ENCODE results near the gene MAD1L1.

MAD1L1 gene

DNA sequence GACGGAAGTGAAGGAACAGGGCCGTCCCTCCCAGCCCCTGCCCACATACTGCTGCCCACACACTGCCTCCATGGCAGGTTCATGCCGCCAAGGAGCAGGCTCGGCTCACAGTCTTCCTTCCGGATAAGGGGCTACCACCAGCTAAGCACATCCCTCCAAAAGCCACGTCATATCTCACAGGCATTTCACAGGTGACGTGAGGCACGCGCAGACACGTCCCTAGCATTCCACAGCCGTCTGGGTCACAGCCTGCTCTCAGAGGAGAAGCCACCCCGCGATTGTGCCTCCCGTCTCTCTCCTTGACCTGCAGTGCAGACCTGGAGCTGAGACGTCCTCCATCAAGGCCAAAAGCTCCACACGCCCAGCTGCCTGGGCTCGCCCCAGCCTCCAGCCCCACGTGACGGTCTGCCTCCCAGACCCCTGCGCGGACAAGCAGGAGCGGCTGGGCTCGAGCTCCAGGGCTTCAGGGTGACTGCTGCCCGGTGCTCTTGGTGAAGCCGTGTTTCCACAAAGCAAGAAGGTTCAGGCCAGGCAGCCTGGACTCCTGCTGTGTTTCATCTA is 114.0 kb downstream of the MAD1L1 start:
- DNase-seq (ENCODE audit: low read depth in 2 of 2) = no peak

DNA sequence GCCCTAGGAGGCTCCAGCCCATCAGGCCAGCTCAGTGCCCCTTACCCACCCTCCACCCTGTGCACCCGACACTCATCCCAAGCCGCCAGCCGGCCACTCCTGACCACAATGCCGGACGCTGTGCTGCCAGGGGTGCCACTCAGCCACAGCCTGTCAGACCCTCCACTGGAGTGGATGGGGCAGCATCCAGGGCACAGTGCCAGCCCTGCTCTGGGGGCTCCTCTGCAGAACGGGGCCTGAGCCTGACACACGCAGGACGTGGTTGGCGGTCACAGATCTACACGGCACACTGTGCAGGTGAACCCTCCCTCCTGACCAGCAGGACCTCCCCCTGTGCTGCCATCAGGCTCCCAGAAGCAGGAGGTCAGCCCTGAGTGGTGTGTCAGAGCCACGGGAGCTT is 114.7 kb downstream of the MAD1L1 start:
- DNase-seq (ENCODE audit: low read depth in 2 of 2) = no peak

DNA sequence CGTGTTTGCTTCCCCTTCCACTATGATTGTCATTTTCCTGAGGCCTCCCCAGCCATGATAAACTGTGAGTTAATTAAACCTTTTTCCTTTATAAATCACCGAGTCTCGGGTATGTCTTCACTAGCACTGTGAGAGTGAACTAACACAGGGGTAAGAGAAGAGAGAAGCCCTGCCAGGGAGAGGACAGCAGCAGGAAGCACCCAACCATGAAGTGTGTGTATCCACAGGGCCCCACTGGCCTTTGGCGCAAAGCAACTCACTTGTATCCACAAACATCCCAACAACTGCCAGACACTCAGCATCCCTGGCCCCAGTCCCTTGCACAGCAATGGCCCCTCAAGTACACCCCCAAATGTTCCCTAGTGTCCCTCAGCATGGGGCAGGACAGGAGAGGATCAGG is 115.1 kb downstream of the MAD1L1 start:
- DNase-seq (ENCODE audit: low read depth in 2 of 2) = no peak

DNA sequence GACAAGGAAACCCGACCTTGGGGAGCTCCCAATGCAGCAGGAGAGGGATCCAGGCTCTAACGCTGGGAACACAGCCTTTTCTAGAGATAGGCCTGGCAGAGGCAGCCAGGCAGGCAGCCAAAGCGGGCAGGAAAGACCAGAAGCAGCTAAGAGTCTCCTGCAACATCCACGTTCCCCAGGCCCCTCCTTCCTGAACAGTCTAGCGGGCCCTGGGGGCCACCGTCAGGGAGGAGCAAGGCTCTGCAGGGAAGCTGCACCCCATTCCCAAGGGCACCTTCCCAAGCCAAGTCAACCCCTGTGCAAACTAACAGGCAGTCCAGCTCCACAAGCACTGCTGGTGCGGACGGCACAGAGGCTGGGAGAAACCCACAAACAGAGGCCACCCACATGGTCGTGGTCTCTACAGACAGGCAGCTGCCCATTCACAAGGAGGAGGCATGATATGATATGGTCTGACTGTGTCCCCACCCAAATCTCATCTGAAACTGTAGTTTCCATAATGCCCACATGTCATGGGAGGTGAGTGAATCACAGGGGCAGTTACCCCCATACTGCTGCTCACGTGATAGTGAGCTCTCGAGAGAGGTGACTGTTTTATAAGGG is 115.7 kb downstream of the MAD1L1 start:
- no peak for DNase-seq (ENCODE audit: low read depth in 2 of 2)

DNA sequence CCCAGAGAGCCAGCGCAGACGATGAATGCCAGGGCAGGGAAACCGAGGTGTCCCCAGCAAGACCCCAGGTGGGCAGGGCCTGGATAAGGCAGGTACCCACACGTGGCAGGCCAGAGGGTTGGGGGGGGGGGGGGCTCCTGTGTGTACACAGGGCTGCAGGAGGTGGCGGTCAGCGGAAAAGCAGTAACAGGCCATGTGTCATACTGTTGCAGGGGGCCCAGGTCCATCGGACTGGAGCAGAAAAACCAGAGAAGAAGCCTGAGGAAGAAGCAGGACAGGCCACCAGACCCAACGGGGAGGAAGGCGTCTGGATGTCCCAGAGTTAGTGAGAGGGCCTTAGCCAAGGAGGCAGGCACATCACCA is 116.3 kb downstream of the MAD1L1 start:
- no peak for DNase-seq (ENCODE audit: low read depth in 2 of 2)

DNA sequence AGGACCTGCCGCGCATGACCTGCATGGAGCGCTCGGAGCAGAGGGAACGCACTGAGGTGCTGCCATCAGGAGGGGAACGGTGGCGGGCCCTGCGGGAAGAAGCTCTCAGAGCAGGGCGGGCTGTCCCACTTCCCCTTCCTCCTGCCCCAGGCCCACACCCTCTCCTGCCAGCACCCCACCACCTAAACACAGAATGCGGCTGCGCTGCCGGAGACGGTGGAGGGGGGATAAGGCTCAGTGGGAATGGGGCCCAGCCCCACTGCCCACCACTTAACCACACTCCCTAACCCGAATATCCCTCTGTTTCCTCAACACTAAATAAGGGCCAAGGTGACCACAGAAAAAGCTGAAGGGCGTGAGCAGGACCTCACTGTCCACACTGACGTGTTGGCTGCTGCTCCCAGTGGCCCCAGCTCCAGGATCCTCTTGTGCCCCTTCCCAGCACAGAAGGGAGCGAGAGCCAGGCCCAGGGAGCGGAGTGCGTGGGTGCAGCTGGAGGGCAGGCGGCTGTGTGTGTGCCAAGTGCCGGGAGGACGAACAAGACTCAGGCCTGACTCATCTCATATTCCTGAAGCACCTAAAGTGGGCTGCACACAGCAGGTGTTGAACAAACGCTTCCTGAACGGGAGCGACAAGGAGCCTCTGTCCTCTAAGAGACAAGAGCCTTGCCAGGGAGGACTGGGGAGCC is 116.8 kb downstream of the MAD1L1 start:
- DNase-seq (ENCODE audit: low read depth in 2 of 2) = no peak

DNA sequence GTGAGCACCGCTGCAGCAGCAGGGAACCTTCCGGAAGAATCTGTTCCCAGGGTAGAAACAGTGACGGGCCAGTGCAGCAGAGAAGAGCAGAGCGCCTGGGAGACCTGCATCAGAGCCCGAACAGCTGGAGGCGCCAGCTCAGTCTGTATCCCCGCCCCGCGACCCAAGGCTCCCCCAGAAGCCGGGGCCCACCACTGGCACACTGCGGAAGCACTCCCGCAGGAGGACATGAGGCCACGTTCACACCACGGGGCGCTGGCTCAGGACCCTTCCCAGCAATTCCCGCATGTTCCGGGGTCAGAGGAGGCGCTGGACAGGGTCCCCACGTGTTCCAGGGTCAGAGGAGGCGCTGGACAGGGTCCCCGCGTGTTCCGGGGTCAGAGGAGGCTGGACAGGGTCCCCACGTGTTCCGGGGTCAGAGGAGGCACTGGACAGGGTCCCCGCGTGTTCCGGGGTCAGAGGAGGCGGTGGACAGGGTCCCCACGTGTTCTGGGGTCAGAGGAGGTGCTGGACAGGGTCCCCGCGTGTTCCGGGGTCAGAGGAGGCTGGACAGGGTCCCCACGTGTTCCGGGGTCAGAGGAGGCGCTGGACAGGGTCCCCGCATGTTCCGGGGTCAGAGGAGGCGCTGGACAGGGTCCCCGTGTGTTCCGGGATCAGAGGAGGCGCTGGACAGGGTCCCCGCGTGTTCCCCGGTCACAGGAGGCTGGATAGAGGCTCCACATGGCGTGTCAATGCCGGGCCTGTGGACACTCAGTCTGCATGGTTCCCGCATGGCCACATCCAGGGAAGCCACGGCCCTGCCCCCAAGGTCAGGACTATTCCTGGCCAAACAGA is 117.6 kb downstream of the MAD1L1 start:
- DNase-seq (ENCODE audit: low read depth in 2 of 2) = no peak

DNA sequence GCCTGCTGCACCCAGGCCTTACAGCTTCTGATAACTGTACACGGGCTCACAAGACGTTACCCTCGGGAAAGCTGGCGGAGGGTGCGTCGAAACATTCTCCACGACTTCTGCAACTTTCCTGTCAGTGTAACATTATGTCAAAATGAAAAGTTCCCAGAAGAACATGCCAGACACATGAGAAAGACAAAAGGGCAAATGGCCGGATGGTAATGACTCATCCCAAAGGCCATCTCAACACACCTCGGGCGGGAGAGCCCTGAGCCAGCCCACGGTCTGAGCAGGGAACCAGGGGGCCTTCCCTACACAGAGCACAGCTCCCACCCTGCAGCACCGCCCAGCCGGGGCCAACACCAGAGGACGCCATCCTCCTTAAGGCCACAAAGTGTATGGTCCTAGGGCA is 118.7 kb downstream of the MAD1L1 start:
- no peak for DNase-seq (ENCODE audit: low read depth in 2 of 2)

DNA sequence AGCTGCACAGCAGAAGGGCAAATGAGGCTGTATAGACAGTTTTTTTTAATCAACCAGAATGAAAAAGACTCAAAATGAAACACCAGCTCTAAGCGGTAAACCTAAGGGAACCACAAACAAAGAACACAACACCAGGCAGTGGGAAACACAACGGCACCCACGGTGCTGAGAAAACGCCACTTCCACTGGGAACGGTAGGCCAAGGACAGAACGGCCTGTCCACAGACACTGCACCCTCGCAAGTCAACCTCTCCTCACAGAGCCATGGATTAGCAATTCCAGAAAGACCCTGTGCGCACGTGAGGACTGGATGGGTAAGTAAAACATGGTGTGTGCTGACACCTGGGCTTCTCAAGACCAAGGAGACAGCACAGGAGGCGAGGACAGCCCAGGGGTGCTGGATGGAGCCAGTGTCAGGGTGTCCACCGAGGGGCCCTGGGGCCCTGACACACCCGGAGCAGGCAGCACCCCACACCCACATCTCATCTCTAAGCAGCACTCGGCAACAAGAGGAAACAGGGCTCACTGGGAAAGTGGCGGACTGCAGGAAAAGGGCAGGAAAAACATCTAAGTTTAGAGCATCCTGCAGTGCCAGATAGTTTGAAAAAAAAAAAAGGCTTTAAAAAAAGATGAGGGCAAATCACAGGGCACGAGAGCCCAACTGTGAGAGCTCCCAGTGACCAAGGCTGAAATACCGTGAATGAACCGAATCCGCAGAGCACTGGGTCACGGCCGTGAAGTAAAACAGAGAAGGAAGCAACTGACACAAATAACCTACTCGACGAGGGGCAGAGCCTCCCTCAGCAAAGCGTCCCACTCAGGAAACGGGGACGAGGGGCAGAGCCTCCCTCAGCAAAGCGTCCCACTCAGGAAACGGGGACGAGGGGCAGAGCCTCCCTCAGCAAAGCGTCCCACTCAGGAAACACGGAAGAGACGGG is 120.2 kb downstream of the MAD1L1 start:
- DNase-seq (ENCODE audit: low read depth in 2 of 2) = no peak

DNA sequence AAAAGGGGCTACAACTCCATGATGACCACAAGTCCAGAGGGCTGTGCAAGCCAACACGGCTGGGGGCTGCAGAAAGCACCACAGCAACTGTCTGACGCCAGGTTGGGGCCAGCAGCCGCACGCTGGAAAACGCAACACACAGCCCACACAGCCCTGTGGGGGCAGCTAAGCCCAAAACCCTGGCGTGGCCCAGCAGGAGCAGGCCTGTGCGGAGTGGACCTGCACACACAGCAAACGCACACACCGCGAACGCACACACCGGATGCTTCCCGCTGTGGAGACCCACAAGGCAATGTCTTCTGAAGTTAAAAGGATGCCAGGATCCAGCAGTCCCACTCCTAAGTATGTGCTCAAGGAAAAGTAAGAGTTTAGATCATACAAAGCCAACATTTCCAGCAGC is 121.2 kb downstream of the MAD1L1 start:
- no peak for DNase-seq (ENCODE audit: low read depth in 2 of 2)

DNA sequence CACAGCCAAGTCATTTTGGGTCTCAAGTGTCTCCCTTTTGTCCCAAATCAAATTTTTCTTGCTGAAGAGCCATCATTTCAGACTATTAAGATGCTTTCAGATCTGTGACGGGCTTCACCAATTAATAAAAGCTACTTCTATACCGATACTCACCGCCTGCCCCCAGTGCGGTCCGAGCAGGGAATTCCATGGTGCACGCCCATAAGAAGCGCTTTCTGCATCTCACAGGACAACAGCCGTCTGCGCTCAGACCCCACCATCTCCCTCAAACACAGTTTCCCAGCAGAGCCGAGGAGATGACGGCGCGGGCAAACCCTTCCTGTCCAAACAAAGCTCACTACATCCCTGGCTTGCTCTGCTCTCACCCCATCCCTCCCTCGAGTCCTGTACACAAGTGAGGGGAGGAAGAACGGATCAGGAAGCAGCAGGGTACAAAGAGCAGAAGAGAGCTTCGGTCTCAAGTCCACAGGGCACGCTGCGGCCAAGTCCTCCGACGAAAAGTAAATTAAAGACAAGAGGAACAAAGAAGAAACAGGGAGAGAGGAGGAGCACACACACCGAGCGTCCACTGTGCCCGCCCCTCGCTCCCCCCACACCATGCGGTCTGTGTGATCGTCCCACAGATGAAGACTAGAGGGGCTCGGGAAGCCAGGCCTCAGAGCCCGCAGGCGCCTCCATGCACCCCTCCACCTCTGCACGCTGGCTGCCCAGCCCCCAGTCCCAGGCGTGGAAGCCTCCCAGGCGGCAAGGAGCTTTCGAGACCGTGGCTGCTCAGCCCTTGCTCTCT is 121.9 kb downstream of the MAD1L1 start:
- DNase-seq (ENCODE audit: low read depth in 2 of 2) = no peak

DNA sequence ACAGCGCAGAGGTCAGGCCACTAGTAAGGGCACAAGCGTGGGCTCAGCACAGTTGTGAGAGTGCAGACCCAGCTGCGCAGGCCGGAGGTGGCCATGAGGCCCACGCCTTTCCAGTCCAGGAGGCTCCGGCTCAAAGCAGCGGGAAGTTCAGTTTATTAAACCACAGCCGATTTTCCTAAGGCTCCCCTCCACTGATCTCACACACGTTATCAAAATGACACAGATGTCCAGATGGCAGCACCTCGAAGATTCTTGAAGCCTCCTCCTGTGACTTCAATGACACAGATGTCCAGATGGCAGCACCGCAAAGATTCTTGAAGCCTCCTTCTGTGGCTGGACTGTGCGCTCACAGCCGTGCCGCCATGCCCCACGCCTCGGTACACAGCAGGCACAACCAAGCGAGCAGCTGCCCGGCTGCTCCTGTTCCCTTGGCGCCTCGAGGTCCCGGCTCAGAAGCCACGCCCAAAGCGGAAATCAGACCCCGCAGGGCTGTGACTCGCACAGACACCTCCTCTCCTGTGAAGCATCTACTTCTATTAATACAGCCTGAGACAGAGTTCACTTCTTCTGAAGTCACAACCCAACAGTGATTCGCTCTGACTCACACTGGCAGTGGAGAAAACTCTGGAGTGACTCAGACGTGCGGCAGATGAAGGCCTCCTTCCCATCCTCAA is 122.7 kb downstream of the MAD1L1 start:
- DNase-seq (ENCODE audit: low read depth in 2 of 2) = peak; percentile 62 to 73

DNA sequence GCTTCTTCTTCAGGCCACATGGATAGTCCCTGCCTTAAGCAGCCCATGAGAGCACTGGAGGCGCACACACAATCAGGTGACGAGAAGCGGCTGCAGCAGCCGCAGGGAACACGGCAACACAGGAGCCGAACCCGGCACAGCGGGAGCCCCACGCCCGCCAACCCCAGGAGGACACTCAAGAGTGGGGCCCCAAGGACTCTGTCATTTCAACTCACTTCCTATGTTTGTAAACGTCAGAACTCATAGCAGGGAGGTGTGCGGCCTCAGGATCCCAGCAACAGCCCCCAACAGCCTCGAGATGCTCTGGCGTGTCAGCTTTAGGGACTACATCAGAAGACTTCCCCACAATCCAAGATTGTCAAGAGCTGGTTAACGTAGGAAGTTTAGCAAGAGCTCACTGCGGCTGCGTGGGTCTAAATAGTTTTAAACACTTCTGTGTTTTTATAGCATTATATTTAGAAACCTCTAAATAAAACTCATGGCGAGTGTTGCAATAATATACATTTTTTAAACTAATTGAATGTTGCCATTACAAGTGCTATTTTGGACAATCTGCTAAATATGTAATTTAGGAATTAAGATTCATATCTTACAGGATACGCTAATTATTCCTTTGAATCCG is 123.4 kb downstream of the MAD1L1 start:
- no peak for DNase-seq (ENCODE audit: low read depth in 2 of 2)

DNA sequence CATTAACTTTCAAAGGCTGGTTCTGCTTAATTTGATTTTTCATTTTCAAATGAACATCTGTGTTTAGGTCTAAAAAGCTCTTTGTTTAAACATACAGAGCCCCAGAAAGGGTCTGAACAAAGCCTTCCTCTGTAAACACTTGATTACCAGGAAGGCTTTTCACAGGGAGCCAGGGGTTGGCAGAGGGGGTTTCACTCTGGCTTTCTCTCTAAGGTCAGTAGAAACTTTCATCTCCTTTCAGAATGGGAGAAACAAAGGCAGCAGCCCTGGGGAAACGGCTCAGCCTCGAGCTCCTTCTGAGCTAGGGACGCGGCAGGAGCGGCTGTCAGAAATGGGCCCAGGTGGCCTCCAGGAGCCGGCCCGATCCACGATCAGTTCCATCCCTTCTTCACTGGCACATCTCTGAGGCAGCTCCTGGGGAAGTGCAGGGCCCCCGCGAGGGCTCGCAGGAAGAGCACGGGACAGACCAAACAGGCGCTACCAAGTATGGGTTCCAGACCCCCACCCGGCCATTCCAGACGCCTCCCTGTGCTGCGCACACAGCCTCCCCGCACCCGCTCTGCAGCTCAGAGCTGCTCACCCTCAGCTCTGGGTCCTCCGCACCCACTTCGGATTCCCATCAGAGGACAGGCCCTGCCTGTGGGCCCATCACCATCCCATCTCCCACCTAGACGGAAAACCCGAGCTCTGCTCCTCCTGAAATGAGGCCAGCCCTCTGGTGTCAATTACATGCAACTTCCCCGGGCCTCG is 124.1 kb downstream of the MAD1L1 start:
- no peak for DNase-seq (ENCODE audit: low read depth in 2 of 2)

DNA sequence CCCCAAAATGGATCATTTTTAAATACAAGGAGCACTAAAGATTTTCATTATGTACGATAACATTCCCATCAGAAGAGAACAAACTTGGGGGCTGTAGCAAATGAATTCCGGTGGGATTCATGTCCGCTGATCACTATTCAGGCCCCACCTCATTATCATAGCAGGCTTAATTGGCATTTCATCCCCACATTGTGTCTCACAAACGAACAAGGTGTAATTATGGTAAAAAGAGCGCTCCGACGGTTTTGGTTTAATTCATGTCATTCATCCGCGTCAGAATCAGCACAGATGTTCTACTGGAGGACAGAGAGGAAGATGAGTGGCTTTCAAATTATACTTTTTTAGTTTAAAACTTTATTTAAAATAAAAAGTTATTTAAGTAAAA is 124.7 kb downstream of the MAD1L1 start:
- DNase-seq (ENCODE audit: low read depth in 2 of 2) = no peak

DNA sequence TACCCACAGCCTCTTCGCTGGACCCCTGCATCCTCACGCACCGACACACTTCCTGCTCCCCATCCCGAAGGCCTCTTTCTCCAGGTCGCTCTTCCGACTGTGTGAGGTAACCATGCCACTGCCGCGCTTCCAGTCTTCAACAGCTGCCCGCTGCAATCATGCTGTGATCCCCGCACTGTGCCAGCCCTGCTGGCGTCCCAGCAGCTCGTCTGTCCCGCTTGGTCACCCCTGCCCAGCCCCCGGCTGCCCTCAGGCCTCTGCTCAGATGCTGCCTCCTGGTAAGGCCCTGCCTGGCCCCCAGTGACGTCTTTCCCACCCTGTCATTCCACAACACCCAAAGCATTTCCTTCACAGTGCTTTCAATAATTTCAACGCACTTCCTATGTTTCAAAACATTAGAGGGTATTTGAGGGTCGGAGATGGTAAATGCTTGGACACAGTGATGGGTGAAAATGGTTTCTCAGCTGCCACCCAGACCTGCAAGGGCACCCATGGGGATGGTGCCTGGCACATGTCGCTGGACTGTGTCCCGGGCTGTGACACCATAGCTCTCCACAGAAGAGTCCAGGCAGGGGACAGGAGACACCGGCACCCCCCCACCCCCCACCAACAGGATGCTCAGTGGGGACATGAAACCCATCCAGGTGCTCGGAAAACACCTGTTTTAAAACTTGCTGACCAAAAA is 125.2 kb downstream of the MAD1L1 start:
- no peak for DNase-seq (ENCODE audit: low read depth in 2 of 2)

DNA sequence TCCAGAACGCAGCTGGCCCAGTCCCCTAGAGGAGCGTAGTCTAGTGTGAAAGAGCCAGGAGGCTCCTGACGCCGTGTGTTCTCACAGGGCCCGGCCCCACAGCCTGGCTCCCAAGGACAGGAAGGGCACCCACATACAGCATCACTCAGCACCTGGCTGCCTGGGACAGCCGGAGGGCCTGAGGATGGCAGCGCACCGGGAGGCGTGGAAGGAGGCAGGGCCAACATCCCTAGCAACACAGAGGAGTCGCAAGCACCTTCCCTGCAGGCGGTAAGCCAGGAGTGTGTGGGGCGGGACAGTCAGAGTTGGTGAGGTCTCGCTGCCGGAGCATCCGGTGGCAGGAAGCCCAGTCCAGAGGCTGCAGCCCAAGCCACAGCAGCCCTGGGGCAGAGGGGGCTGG is 125.8 kb downstream of the MAD1L1 start:
- DNase-seq (ENCODE audit: low read depth in 2 of 2) = no peak

DNA sequence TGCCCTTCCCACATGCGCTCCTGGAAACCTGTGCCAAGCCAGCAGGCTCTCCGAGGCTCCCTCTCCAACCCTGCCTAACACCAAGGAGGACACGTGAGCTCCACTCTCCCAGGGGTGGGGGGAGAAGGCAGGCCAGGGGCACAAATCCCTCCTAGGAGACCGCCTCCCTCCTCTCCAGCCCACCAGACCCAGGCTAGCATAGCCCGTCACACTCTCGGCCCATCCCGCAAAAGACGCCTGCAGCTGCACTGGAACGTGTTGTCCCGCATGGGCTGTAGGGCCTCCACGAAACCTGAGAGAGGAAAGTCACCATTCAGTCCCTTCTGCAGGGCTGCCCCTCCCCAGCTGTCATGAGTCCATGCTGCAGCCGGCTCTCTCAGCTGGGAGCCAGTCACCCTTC is 126.3 kb downstream of the MAD1L1 start:
- no peak for DNase-seq (ENCODE audit: low read depth in 2 of 2)

DNA sequence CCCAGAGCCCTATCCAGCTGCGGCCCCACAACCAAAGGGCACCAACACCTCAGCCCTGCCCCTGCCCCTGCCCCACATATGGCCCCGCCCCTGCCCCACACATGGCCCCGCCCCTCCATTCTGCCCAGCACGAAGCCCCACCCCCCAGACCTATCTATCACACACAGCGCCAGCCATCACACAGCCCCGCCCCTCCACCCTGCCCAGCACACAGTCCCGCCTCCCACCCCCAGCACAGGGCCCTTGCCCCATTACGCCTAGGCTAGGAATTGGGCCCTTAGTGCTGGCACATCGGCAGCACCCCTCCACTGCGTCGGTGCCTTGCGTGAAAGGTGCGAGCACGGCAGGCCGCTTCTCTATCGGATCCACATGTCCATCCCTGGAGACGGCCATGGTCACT is 126.8 kb downstream of the MAD1L1 start:
- DNase-seq (ENCODE audit: low read depth in 2 of 2) = no peak

All from fibroblast of skin of left biceps (primary cell).